ENCODE measurements around the gene PLA2G6.
A peak's percentile ranks its signal among the peaks of the same experiment; 100 is the strongest.
"Not testable (repeated sequence)": the region's sequence is repeated elsewhere in the genome, so short reads cannot be mapped to it uniquely, and the experiment has no call there.

PLA2G6 gene

GRCh38 chr22:38126928-38127668, 54.5 kb downstream of the PLA2G6 start:
- DNase-seq = no peak

- DNase-seq = no peak
These were observed 55.9 kb downstream of the PLA2G6 start for GRCh38 chr22:38125751-38126201.

- DNase-seq = no peak
These were observed 56.5 kb downstream of the PLA2G6 start for GRCh38 chr22:38125038-38125610.

GRCh38 chr22:38124236-38124974, 57.2 kb downstream of the PLA2G6 start:
- DNase-seq = peak; percentile 34

GRCh38 chr22:38122616-38123015, 59.0 kb downstream of the PLA2G6 start:
- no peak for DNase-seq

- no peak for DNase-seq
These were observed 61.1 kb downstream of the PLA2G6 start for GRCh38 chr22:38120359-38121110.

GRCh38 chr22:38118747-38119146, 62.9 kb downstream of the PLA2G6 start:
- not testable (repeated sequence) for DNase-seq

- DNase-seq = no peak
These were observed 63.4 kb downstream of the PLA2G6 start for GRCh38 chr22:38118182-38118581.

GRCh38 chr22:38117556-38117955, 64.1 kb downstream of the PLA2G6 start:
- DNase-seq = not testable (repeated sequence)

GRCh38 chr22:38115423-38116205, 66.0 kb downstream of the PLA2G6 start:
- no peak for DNase-seq

GRCh38 chr22:38114484-38115398, 66.9 kb downstream of the PLA2G6 start:
- peak; percentile 85 for DNase-seq

GRCh38 chr22:38112381-38112780, 69.2 kb downstream of the PLA2G6 start:
- DNase-seq = no peak

- DNase-seq = no peak
These were observed 69.7 kb downstream of the PLA2G6 start for GRCh38 chr22:38111925-38112355.

- DNase-seq = no peak
These were observed 70.5 kb downstream of the PLA2G6 start for GRCh38 chr22:38110863-38111852.

- DNase-seq = no peak
These were observed 71.4 kb downstream of the PLA2G6 start, which contains the start of gene BAIAP2L2 for GRCh38 chr22:38110008-38110862. Gene BAIAP2L2, minus strand, starts transcription at chr22:38110684. Its CDS starts 159 bp downstream, at chr22:38110525.

GRCh38 chr22:38109371-38110001, 72.1 kb downstream of the PLA2G6 start:
- no peak for DNase-seq

GRCh38 chr22:38108561-38109319, 72.9 kb downstream of the PLA2G6 start:
- DNase-seq = no peak
